Prostate gland (tissue), 2 donors: ENCODE data around the gene RIMBP2.

Source experiments
- POLR2A ChIP-seq: fragments of 450-650 bp; IDR thresholded peaks from one replicate; pipeline ENCODE4 v1.6.1; 2016; ENCODE audit warnings: antibody characterized with exemption, mild to moderate bottlenecking
- POLR2AphosphoS5 ChIP-seq: sonication (generic); formaldehyde crosslinking; IDR thresholded peaks from one replicate; pipeline ENCODE4 v1.6.1; 2017; ENCODE audit warnings: antibody characterized with exemption
- TF ChIP-seq, protein P1 (sequence below), 4 experiments: fragments of 200-600 bp in 2 of 4; fragments of 450-650 bp in 2 of 4; sonication (generic) in 2 of 4; IDR thresholded peaks; 1 replicate in 3 of 4; 2 replicates in 1 of 4; pipeline ENCODE4 v1.5.1; 2016 to 2019; ENCODE audit warnings: antibody characterized with exemption in 4 of 4, mild to moderate bottlenecking in 2 of 4, moderate library complexity in 2 of 4

DNA sequence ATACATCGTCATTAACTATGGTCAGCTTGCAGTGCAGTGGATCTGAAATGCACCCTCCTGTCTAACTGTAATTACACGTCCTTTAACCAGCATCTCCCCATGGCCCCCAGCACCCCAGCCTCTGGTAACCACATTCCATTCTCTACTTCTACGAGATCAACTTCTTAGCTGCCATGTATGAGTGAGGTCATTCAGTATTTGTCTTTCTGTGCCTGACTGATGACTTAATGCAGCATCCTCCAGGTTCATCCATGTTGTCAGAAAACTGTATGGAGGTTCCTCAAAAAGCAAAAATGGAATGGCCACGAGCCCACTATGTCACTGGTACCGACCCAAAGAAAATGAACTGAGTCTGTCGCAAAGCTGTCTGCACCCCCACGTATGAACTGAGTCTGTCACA is 107.3 kb downstream of the RIMBP2 start:
- TF ChIP-seq POLR2AphosphoS5 = no peak
- TF ChIP-seq, protein P1, sequence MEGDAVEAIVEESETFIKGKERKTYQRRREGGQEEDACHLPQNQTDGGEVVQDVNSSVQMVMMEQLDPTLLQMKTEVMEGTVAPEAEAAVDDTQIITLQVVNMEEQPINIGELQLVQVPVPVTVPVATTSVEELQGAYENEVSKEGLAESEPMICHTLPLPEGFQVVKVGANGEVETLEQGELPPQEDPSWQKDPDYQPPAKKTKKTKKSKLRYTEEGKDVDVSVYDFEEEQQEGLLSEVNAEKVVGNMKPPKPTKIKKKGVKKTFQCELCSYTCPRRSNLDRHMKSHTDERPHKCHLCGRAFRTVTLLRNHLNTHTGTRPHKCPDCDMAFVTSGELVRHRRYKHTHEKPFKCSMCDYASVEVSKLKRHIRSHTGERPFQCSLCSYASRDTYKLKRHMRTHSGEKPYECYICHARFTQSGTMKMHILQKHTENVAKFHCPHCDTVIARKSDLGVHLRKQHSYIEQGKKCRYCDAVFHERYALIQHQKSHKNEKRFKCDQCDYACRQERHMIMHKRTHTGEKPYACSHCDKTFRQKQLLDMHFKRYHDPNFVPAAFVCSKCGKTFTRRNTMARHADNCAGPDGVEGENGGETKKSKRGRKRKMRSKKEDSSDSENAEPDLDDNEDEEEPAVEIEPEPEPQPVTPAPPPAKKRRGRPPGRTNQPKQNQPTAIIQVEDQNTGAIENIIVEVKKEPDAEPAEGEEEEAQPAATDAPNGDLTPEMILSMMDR (IDR thresholded peaks at IDR 0.05) = no peak
- no peak for TF ChIP-seq POLR2A
